ENCODE results near the gene PANK1. TPM values are rescaled to one million over a fixed set of nuclear protein-coding genes. Genes with fewer than 3 reads are reported as not detected.
A peak's percentile ranks its signal among the peaks of the same experiment; 100 is the strongest.

Gene PANK1
- total RNA-seq, 3 donors from 2014 or later (not counting 1 experiment from before 2014, with no cell fraction given), result 0.85 to 2.2 (median 1.4) TPM

- Mint-ChIP-seq H3K27ac (no peak overlapping the region), H3K36me3 (no peaks in the 10 kb centered on the region), H3K27me3 (ENCODE audit: low read depth in 2 of 2) (peaks cover 7 to 46% of the 10 kb centered on the region in 2 donors), H3K4me3 (no peak overlapping the region), H3K9me3 (no peaks in the 10 kb centered on the region), H3K4me1 (no peaks in the 10 kb centered on the region)
- TF ChIP-seq CTCF (IDR thresholded peaks at IDR 0.05), result peak; percentile 75
- 0% methylated on average over 1 of the region's 2 CpGs for WGBS (ENCODE audit: insufficient coverage)
- no peaks in the 10 kb centered on the region for H3K4me1 ChIP-seq (ENCODE audit: control insufficient read depth, insufficient read depth, low read length)
- DNase-seq (peak in 1 of 2 donors; percentile 74), ATAC-seq (peak; percentile 53 to 75 (median 59))
- no peak overlapping the region for H3K27ac ChIP-seq (ENCODE audit: low read length)
- no peaks in the 10 kb centered on the region for H3K27me3 ChIP-seq (ENCODE audit: control insufficient read depth, insufficient read depth, low read length)
- no peak overlapping the region for H3K4me3 ChIP-seq (ENCODE audit: low read length)
- no peaks in the 10 kb centered on the region for H3K9me3 ChIP-seq (ENCODE audit: control insufficient read depth, insufficient read depth, low read length)
- intact Hi-C loops (cut with micrococcal nuclease), result loop anchor here (1.0 to 5.0 kb wide), 3 partner anchors 137 to 347 kb away; no protein-coding TSS in a partner anchor
- no peaks in the 10 kb centered on the region for H3K36me3 ChIP-seq (ENCODE audit: control insufficient read depth, insufficient read depth, low read length)
Observed at GRCh38 chr10:89563861-89564478, 81.1 kb downstream of the PANK1 start.

- Histone ChIP-seq H3K4me1 (ENCODE audit: control insufficient read depth, insufficient read depth, low read length) (no peaks in the 10 kb centered on the region), H3K36me3 (ENCODE audit: control insufficient read depth, insufficient read depth, low read length) (no peaks in the 10 kb centered on the region), H3K27me3 (ENCODE audit: control insufficient read depth, insufficient read depth, low read length) (no peaks in the 10 kb centered on the region), H3K4me3 (ENCODE audit: low read length) (no peak overlapping the region), H3K27ac (ENCODE audit: low read length) (no peak overlapping the region), H3K9me3 (ENCODE audit: control insufficient read depth, insufficient read depth, low read length) (no peaks in the 10 kb centered on the region)
- H3K4me3 Mint-ChIP-seq, result no peak overlapping the region
- intact Hi-C loops (cut with micrococcal nuclease), result loop anchor here (5.0 kb wide), 1 partner anchor 136 kb away; no protein-coding TSS in a partner anchor
- no peak overlapping the region for H3K27ac Mint-ChIP-seq
- H3K36me3 Mint-ChIP-seq, result no peaks in the 10 kb centered on the region
- ATAC-seq (no peak), DNase-seq (no peak)
- no peak for TF ChIP-seq CTCF (IDR thresholded peaks at IDR 0.05)
- no peaks in the 10 kb centered on the region for H3K9me3 Mint-ChIP-seq
- peaks cover 7 to 46% of the 10 kb centered on the region in 2 donors for H3K27me3 Mint-ChIP-seq (ENCODE audit: low read depth in 2 of 2)
- WGBS (ENCODE audit: insufficient coverage), result 92% methylated on average over 3 of the region's 3 CpGs
- no peaks in the 10 kb centered on the region for H3K4me1 Mint-ChIP-seq
Observed at GRCh38 chr10:89563311-89563710, 81.7 kb downstream of the PANK1 start.

GRCh38 chr10:89556600-89556999 is 88.4 kb downstream of the PANK1 start:
- no peaks in the 10 kb centered on the region for H3K4me1 Mint-ChIP-seq
- no peaks in the 10 kb centered on the region for H3K9me3 Mint-ChIP-seq
- TF ChIP-seq CTCF (IDR thresholded peaks at IDR 0.05), result no peak
- peaks cover 8 to 19% of the 10 kb centered on the region in 2 donors for H3K27me3 Mint-ChIP-seq (ENCODE audit: low read depth in 2 of 2)
- H3K27me3 ChIP-seq (ENCODE audit: control insufficient read depth, insufficient read depth, low read length), result no peaks in the 10 kb centered on the region
- 79% methylated on average over 1 of the region's 1 CpG for WGBS (ENCODE audit: insufficient coverage)
- H3K36me3 ChIP-seq (ENCODE audit: control insufficient read depth, insufficient read depth, low read length), result no peaks in the 10 kb centered on the region
- no peak for ATAC-seq
- no peak overlapping the region for H3K4me3 ChIP-seq (ENCODE audit: low read length)
- H3K27ac Mint-ChIP-seq, result no peak overlapping the region
- intact Hi-C loops (cut with micrococcal nuclease), result no loop called here
- DNase-seq, result no peak
- H3K36me3 Mint-ChIP-seq, result no peaks in the 10 kb centered on the region
- no peak overlapping the region for H3K4me3 Mint-ChIP-seq
- no peak overlapping the region for H3K27ac ChIP-seq (ENCODE audit: low read length)
- no peaks in the 10 kb centered on the region for H3K4me1 ChIP-seq (ENCODE audit: control insufficient read depth, insufficient read depth, low read length)
- H3K9me3 ChIP-seq (ENCODE audit: control insufficient read depth, insufficient read depth, low read length), result no peaks in the 10 kb centered on the region
